ENCODE measurements around the gene RANBP10. TPM values are rescaled to one million over a fixed set of nuclear protein-coding genes. Genes with fewer than 3 reads are reported as not detected.

The RANBP10 gene
- polyA plus RNA-seq, 6 donors from 2014 or later, result 5.2 to 23.0 (median 11.7) TPM

DNA sequence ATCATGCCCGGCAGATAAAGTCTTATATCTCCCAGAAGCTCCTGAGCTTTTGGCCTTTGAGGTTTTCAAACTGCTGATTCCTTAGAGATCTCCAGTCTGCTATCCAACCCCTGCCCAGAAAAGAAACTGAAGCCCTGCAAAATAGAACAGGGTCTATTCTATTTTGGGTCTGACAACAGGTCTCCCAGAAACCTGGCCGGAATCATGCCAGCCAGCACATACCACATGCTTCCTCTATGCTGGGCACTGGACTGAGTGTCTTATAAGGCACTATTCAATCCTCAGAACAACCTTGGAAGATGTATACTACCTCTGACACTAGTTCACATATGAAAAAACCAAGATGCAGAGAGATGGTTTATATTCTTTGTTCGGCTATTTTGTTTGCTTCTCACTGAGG lies 66.0 kb downstream of the RANBP10 start:
- Mint-ChIP-seq H3K27ac (no peak overlapping the region), H3K4me1 (peaks cover 0 to 9% (median 3%) of the 10 kb centered on the region in 3 donors), H3K36me3 (peaks cover 12 to 29% of the 10 kb centered on the region in 2 donors), H3K9me3 (no peaks in the 10 kb centered on the region), H3K4me3 (no peak overlapping the region), H3K27me3 (no peaks in the 10 kb centered on the region)
- ATAC-seq (ENCODE audit: low read depth in 2 of 2) (no peak), DNase-seq (no peak)

DNA sequence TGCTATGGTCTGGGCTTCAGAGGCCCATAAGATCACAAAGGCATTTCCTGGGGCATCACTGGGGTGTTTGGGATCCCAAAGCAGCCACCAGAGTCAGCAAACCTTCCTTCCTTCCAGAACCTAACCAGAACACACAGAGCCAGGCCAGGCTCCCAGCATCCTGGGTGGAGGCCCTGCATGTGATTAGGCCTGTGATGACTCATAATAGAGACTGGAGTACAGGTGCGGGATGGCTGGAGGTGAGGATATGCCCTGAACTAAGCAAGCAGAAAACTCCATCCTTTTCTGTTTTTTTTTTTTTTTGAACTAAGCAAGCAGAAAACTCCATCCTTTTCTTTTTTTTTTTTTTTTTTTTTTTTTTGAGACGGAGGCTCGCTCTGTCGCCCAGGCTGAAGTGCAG lies 69.5 kb downstream of the RANBP10 start:
- DNase-seq (no peak), ATAC-seq (ENCODE audit: low read depth in 2 of 2) (no peak)
- H3K36me3 Mint-ChIP-seq, result peaks cover 8 to 10% of the 10 kb centered on the region in 2 donors
- peak overlapping the region in 2 of 6 donors; percentile 49 to 56 for H3K27ac Mint-ChIP-seq
- H3K4me1 Mint-ChIP-seq, result peaks cover 0 to 5% (median 0%) of the 10 kb centered on the region in 3 donors
- H3K9me3 Mint-ChIP-seq, result no peaks in the 10 kb centered on the region
- H3K27me3 Mint-ChIP-seq, result no peaks in the 10 kb centered on the region
- no peak overlapping the region for H3K4me3 Mint-ChIP-seq

GRCh38 chr16:67734731-67735201 lies 71.6 kb downstream of the RANBP10 start:
- Mint-ChIP-seq H3K4me1 (peaks cover 0 to 3% (median 0%) of the 10 kb centered on the region in 3 donors), H3K9me3 (no peaks in the 10 kb centered on the region), H3K27ac (peak overlapping the region in 4 of 6 donors; percentile 3 to 90 (median 44)), H3K36me3 (peaks cover 8 to 17% of the 10 kb centered on the region in 2 donors), H3K27me3 (no peaks in the 10 kb centered on the region), H3K4me3 (no peak overlapping the region)
- DNase-seq, result no peak
- no peak for ATAC-seq (ENCODE audit: low read depth in 2 of 2)

DNA sequence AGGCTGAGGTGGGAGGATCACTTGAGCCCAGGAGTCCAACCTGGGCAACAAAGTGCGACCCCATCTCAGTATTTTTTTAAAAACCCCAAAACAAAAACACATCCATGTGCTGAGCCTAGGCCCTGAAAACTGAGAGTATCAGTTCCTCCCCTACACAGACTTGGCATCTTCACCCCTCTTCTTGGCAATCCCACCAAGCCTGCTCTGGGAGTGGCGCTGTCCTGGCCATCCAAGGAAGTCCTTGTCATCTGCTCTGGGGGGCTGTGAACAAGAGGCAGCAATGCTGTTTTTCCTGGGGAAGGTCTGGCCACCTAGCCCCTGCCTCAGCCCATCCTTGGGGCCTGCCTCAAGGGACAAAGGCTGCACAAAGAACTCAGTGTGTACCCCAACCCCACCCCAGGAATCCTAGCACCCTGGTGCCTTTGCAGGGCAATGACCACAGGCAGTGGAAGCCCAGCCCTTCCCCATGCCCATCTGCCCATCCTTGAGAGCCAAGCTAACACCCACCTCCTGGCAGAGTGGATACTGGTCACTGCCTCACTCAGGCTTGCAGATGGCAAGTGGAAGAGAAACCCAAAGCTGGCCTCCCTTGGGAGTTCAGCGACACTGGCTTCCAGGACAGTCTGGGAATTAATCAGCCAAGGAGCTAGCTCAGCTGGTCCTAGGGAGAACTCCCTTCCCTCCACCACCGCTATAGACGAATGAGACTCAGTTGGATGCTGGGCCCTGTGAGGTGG lies 72.5 kb downstream of the RANBP10 start:
- DNase-seq, result no peak
- peaks cover 8 to 25% of the 10 kb centered on the region in 2 donors for H3K36me3 Mint-ChIP-seq
- no peak overlapping the region for H3K27ac Mint-ChIP-seq
- no peaks in the 10 kb centered on the region for H3K9me3 Mint-ChIP-seq
- ATAC-seq (ENCODE audit: low read depth in 2 of 2), result no peak
- H3K4me3 Mint-ChIP-seq, result no peak overlapping the region
- no peaks in the 10 kb centered on the region for H3K27me3 Mint-ChIP-seq
- peaks cover 0 to 7% (median 7%) of the 10 kb centered on the region in 3 donors for H3K4me1 Mint-ChIP-seq

DNA sequence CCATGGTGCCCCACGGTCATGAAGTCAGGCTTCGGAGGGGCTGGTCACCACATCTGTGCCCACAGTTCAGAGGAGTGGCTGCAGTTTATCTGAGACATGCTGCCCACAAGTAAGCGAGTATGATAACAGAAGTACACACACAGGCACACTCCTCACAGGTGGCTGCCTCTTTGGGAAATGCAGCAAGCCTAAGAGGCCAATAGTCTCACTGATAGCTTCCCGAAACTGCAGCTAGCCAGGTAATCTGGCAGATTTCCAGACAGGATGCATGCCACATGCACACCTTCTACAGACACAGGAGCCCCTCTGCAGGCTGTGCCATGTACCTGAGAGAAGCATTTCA lies 74.6 kb downstream of the RANBP10 start:
- DNase-seq (no peak), ATAC-seq (ENCODE audit: low read depth in 2 of 2) (no peak)
- Mint-ChIP-seq H3K9me3 (no peaks in the 10 kb centered on the region), H3K27ac (no peak overlapping the region), H3K27me3 (no peaks in the 10 kb centered on the region), H3K4me1 (peaks cover 0 to 13% (median 7%) of the 10 kb centered on the region in 3 donors), H3K4me3 (no peak overlapping the region), H3K36me3 (peaks cover 8 to 28% of the 10 kb centered on the region in 2 donors)

DNA sequence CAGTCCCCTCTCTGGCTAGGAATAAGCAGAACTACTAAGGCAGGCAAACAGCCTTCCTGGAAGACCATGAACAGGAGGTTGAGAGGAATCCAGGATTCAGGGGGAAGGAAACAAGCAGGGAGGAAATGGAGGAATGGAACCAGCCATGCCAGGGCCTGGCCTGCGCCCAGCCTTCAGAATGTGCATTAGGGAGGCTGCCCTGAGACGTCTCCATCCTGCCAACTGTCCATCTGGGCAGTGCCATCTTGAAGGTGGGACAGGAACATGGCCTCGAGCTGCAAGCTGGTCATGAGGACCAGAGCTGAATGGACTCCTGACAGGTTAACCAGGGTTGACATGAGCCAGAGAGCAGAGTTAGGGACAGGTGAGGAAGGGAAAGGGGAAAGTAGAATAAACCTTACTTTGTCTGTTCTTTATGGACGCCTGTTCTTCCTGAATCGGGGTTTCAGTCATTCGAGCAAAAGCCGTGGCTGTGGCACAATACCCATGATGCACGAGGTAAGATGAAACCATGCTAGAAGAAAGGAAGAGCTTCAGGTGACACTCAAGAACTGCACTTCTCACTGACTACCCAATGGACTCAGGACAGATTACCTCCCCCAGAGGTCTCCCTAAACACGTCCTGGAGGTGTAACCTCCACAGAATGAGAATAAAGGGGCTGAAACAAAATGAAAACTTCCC lies 75.1 kb downstream of the RANBP10 start:
- Mint-ChIP-seq H3K4me3 (no peak overlapping the region), H3K36me3 (peaks cover 8 to 30% of the 10 kb centered on the region in 2 donors), H3K4me1 (peaks cover under 1 to 13% (median 8%) of the 10 kb centered on the region in 3 donors), H3K9me3 (no peaks in the 10 kb centered on the region), H3K27me3 (no peaks in the 10 kb centered on the region), H3K27ac (peak overlapping the region in 1 of 6 donors; percentile 50)
- DNase-seq, result no peak
- ATAC-seq (ENCODE audit: low read depth in 2 of 2), result no peak

DNA sequence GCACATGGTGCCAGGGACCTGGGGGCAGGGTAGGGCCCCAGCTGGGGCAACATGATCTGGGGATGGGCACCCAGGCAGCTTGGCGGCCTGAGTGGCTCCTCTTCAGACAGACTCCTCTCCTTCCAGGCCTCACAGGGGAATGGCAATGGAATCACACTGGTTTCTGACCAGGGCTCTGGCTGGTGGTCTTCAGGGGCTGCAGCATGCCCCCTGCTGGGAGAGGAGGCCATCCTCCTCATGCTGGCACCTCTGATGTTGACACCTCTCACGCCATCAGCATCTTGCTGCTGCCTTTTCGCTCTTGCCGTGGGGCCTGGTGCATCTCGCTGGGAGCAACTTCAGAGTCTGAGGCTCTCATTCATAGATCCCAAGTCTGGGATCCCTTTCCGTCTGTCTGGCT lies 76.0 kb downstream of the RANBP10 start:
- peaks cover 8 to 36% of the 10 kb centered on the region in 2 donors for H3K36me3 Mint-ChIP-seq

GRCh38 chr16:67729636-67730248 lies 76.6 kb downstream of the RANBP10 start:
- peaks cover 4 to 22% (median 15%) of the 10 kb centered on the region in 3 donors for H3K4me1 Mint-ChIP-seq
- no peak overlapping the region for H3K27ac Mint-ChIP-seq
- DNase-seq (no peak), ATAC-seq (ENCODE audit: low read depth in 2 of 2) (no peak)
- no peaks in the 10 kb centered on the region for H3K9me3 Mint-ChIP-seq
- peaks cover 8 to 36% of the 10 kb centered on the region in 2 donors for H3K36me3 Mint-ChIP-seq
- no peak overlapping the region for H3K4me3 Mint-ChIP-seq
- no peaks in the 10 kb centered on the region for H3K27me3 Mint-ChIP-seq

More for the DNA sequence above, 76.0 kb downstream of the RANBP10 start:
- DNase-seq, result no peak
- no peaks in the 10 kb centered on the region for H3K27me3 Mint-ChIP-seq
- no peak overlapping the region for H3K4me3 Mint-ChIP-seq
- no peak for ATAC-seq (ENCODE audit: low read depth in 2 of 2)
- H3K27ac Mint-ChIP-seq, result no peak overlapping the region
- no peaks in the 10 kb centered on the region for H3K9me3 Mint-ChIP-seq
- H3K4me1 Mint-ChIP-seq, result peaks cover 4 to 16% (median 13%) of the 10 kb centered on the region in 3 donors

GRCh38 chr16:67727521-67728485 lies 78.6 kb downstream of the RANBP10 start:
- Mint-ChIP-seq H3K27ac (no peak overlapping the region), H3K4me1 (peaks cover 10 to 22% (median 21%) of the 10 kb centered on the region in 3 donors), H3K9me3 (no peaks in the 10 kb centered on the region), H3K36me3 (peaks cover 8 to 36% of the 10 kb centered on the region in 2 donors), H3K4me3 (no peak overlapping the region), H3K27me3 (no peaks in the 10 kb centered on the region)
- DNase-seq (no peak), ATAC-seq (ENCODE audit: low read depth in 2 of 2) (no peak)

- Mint-ChIP-seq H3K4me3 (no peak overlapping the region), H3K27ac (peak overlapping the region in 1 of 6 donors; percentile 80), H3K27me3 (no peaks in the 10 kb centered on the region), H3K9me3 (no peaks in the 10 kb centered on the region), H3K4me1 (peaks cover 10 to 22% (median 21%) of the 10 kb centered on the region in 3 donors), H3K36me3 (peaks cover 8 to 35% of the 10 kb centered on the region in 2 donors)
- no peak for ATAC-seq (ENCODE audit: low read depth in 2 of 2)
- DNase-seq, result no peak
Measured at GRCh38 chr16:67726106-67727034, 80.0 kb downstream of the RANBP10 start.

- no peaks in the 10 kb centered on the region for H3K27me3 Mint-ChIP-seq
- DNase-seq (no peak), ATAC-seq (ENCODE audit: low read depth in 2 of 2) (no peak)
- H3K4me3 Mint-ChIP-seq, result no peak overlapping the region
- H3K27ac Mint-ChIP-seq, result no peak overlapping the region
- peaks cover 0 to 11% of the 10 kb centered on the region in 2 donors for H3K36me3 Mint-ChIP-seq
- H3K9me3 Mint-ChIP-seq, result no peaks in the 10 kb centered on the region
- peaks cover 21 to 31% (median 26%) of the 10 kb centered on the region in 3 donors for H3K4me1 Mint-ChIP-seq
Measured at GRCh38 chr16:67723911-67724305, 82.5 kb downstream of the RANBP10 start.

Measured in naive B cell (primary cell).